HG02885 (cell line): ENCODE results near the gene DNAJB4.
"Not testable (repeated sequence)": the region's sequence is repeated elsewhere in the genome, so short reads cannot be mapped to it uniquely, and the experiment has no call there.

ENCODE experiments used
- ATAC-seq: cut with Tn5 transposase; IDR thresholded peaks from one replicate; pipeline ENCODE4 v1.9.1; 2021; ENCODE audit warnings: mild to moderate bottlenecking; ENCODE audit not compliant: unreplicated experiment, poor library complexity

DNAJB4 gene

GRCh38 chr1:77989744-77990143 is 15.0 kb upstream of the DNAJB4 start:
- no peak for ATAC-seq

DNA sequence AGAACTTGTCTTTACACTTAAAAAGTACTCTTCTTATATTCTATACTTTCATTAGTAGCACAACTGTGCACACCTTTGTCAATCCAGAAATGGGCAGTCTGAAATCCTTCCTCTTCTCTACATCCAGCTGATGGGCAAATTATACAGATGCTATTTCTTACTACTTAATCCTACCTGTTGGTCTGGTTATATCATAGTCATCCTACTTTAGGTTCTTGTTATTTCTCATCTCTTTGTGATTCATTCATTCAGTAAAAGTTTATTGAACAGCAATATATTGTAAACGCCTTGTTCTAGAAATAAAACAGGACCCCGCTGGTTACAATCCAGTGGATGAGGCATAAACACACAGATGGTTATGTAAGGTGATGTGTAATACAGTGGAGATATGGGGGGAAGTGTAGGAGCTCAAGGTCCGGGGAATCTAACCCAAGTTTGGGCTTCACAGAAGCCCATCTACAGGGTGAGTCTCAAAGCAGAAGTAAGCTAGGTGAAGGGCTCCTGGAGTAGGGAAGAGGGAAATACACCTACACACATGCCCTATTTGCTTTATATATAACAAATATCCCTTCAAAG is 14.0 kb upstream of the DNAJB4 start:
- peak; percentile 43 for ATAC-seq

DNA sequence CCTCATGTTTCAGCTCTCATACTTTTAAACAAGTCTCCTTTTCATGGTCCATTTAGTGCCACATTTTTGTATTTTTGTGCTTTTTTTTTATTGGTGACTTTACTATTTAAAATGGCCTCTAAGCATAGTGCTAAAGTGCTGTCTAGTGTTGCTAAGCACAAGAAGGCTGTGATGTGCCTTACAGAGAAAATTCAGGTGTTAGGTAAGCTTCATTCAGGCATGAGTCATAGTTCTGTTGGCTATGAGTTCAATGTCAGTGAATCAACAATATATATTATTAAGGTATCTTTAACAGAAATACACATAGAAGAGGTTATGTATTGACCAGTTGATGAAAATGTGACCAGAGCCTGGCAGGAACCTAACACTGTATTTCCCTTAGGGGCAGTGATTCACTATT is 13.1 kb upstream of the DNAJB4 start:
- no peak for ATAC-seq

GRCh38 chr1:77994117-77994705 is 10.5 kb upstream of the DNAJB4 start:
- no peak for ATAC-seq

GRCh38 chr1:77996734-77997133 is 8.0 kb upstream of the DNAJB4 start:
- ATAC-seq = no peak

- not testable (repeated sequence) for ATAC-seq
Observed at GRCh38 chr1:78000536-78000935, 4.2 kb upstream of the DNAJB4 start.

- no peak for ATAC-seq
Observed at GRCh38 chr1:78003070-78003746, 1.5 kb upstream of the DNAJB4 start.

DNA sequence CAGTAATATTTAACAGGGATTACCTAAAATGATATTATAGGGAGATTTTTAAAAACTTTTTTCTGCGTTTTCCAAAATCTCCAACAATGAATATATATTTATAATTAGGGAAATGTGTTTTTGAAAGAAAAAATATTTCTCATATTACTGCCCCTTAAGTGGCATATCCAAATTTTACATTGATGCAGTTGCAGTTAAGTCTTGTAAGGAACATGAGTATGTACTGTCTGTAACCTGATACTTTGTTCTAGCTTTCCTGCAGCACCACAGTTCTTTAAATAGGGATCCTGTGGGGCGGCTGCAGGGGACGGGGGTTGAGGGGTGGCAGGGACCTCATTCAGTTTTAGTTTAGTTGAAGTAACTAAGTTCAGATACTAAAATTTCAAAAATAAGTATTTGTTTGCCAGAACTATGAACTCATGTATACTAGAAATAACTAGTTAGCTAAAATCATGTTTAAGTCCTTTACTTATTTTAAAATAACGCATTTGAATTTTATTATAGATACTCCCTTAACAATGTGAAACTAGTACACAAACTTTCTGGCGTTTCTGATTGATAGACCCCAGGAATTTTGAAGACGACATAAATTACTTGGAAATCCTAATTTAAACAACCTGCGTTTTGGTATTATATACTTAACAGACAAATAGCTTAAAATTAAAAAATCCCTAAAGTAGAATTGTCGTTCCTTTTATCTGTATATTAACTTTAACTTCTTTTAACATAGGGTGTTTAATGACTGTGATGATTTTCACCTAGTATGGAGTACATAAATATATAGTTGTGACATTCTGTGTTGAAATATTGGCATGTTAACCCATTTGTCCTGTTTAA is 639 bp upstream of the DNAJB4 start:
- ATAC-seq = peak; percentile 56

- ATAC-seq = no peak
Observed at GRCh38 chr1:78005448-78005722, 646 bp downstream of the DNAJB4 start.

DNA sequence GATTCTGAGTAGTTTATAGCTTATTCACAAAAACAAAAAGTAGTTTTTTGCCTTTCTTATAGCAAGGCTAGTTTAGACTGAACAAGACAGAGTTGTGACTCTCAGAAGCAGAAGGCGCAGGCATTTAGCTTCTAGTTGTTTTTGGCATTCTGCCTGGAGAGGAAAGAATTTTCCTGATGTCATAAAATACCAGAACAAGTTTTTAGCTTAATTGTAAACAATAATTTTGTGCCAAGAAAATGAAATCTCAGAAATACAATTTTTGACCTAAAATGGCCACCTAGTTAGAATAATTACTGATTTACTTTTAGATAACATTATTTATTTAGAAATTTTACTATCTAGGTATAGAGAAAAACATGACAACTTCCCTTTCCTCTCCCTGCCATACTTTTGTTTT is 1.0 kb downstream of the DNAJB4 start:
- no peak for ATAC-seq

DNA sequence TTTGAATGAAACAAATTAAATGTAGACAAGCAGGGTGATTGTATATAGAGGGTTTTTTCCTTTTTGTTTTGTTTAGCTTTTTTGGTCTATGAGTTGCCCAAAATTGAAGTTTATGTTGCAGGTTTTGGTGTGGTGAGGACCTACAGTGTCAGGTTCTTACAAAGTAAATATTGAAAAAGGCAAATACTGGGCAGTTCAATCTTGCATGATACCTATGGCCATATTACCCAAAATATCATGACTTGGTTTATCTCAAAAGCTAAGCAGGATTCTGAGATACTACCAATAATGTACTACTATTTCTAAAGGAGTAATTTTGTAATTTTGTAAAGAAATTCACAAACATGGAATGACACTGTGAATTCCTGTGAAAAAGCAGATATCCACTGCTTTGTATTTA is 1.8 kb downstream of the DNAJB4 start:
- ATAC-seq = no peak

GRCh38 chr1:78007677-78008341 is 3.1 kb downstream of the DNAJB4 start:
- no peak for ATAC-seq

- no peak for ATAC-seq
Observed at GRCh38 chr1:78009276-78009675, 4.5 kb downstream of the DNAJB4 start.

DNA sequence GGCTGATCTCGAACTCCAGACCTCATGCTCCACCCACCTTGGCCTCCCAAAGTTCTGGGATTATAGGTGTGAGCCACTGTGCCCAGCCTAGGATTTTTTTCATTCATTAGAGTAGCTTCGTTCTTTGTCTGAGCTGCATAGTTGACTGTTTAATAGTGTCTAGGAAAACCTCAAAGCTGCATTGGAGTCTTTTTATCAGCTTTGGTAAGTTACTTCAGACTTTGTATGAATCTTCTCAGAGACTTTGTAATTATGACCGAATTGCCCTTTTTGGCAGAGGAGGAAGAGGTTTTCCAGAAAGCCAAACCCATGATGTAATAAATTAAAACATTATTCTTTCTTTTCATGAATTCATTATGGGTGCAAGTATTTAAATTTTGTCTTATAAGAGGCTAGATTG is 5.1 kb downstream of the DNAJB4 start:
- ATAC-seq = no peak

DNA sequence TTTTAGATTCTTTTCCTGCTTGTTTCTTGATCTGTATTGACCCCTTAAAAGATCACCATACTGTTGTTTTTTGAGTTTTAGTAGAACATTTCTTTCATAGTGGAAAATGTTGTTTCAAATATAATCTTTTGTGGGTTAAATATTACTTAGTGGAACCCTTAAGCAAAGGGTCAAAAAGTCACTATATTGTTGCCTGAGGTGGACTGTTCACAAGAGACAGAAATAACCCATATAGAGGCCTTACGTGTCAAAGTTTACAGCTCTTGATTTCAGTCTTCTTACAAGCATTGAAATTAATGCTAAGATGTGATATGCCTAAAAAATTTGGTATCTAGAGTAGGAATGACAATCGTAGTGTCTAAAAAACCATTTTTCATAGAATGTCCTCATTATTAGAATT is 6.3 kb downstream of the DNAJB4 start:
- ATAC-seq = no peak

- no peak for ATAC-seq
Observed at GRCh38 chr1:78015148-78015547, 10.4 kb downstream of the DNAJB4 start.

- no peak for ATAC-seq
Observed at GRCh38 chr1:78019024-78019423, 14.3 kb downstream of the DNAJB4 start.

GRCh38 chr1:78021134-78021533 is 16.4 kb downstream of the DNAJB4 start:
- not testable (repeated sequence) for ATAC-seq

GRCh38 chr1:78029793-78030192 is 25.1 kb downstream of the DNAJB4 start:
- ATAC-seq = no peak

GRCh38 chr1:78032996-78033796 is 28.5 kb downstream of the DNAJB4 start:
- ATAC-seq = no peak
